Measurements from ENCODE around the gene PAEP.
"Not testable (repeated sequence)": the region's sequence is repeated elsewhere in the genome, so short reads cannot be mapped to it uniquely, and the experiment has no call there.

PAEP gene

GRCh38 chr9:135561391-135562234 lies at the start of gene PAEP:
PAEP (plus strand) TSS chr9:135561756.
- DNase-seq (ENCODE audit: low read depth in 4 of 4, low spot score in 1 of 4) = no peak

- no peak for DNase-seq (ENCODE audit: low read depth in 4 of 4, low spot score in 1 of 4)
Observed at GRCh38 chr9:135512241-135512603, 49.3 kb upstream of the PAEP start.

GRCh38 chr9:135512904-135513303 lies 48.7 kb upstream of the PAEP start:
- no peak for DNase-seq (ENCODE audit: low read depth in 4 of 4, low spot score in 1 of 4)

- DNase-seq (ENCODE audit: low read depth in 4 of 4, low spot score in 1 of 4) = no peak
Observed at GRCh38 chr9:135513351-135513846, 48.2 kb upstream of the PAEP start.

GRCh38 chr9:135513906-135514305 lies 47.6 kb upstream of the PAEP start:
- DNase-seq (ENCODE audit: low read depth in 4 of 4, low spot score in 1 of 4) = not testable (repeated sequence)

- DNase-seq (ENCODE audit: low read depth in 4 of 4, low spot score in 1 of 4) = no peak
Observed at GRCh38 chr9:135514342-135515082, 47.0 kb upstream of the PAEP start.

GRCh38 chr9:135515083-135515951 lies 46.2 kb upstream of the PAEP start:
- no peak for DNase-seq (ENCODE audit: low read depth in 4 of 4, low spot score in 1 of 4)

- DNase-seq (ENCODE audit: low read depth in 4 of 4, low spot score in 1 of 4) = no peak
Observed at GRCh38 chr9:135516132-135516860, 45.3 kb upstream of the PAEP start.

GRCh38 chr9:135517407-135517822 lies 44.1 kb upstream of the PAEP start:
- no peak for DNase-seq (ENCODE audit: low read depth in 4 of 4, low spot score in 1 of 4)

- DNase-seq (ENCODE audit: low read depth in 4 of 4, low spot score in 1 of 4) = no peak
Observed at GRCh38 chr9:135519179-135519971, 42.2 kb upstream of the PAEP start.

GRCh38 chr9:135520916-135521607 lies 40.5 kb upstream of the PAEP start, which contains the start of gene LCN1:
LCN1 (plus strand) TSS chr9:135521440; CDS start chr9:135521498, 58 bp downstream.
- no peak for DNase-seq (ENCODE audit: low read depth in 4 of 4, low spot score in 1 of 4)

- DNase-seq (ENCODE audit: low read depth in 4 of 4, low spot score in 1 of 4) = no peak
Observed at GRCh38 chr9:135521608-135522095, 39.9 kb upstream of the PAEP start.

- no peak for DNase-seq (ENCODE audit: low read depth in 4 of 4, low spot score in 1 of 4)
Observed at GRCh38 chr9:135522137-135522877, 39.2 kb upstream of the PAEP start.

GRCh38 chr9:135522931-135523330 lies 38.6 kb upstream of the PAEP start:
- DNase-seq (ENCODE audit: low read depth in 4 of 4, low spot score in 1 of 4) = no peak

- no peak for DNase-seq (ENCODE audit: low read depth in 4 of 4, low spot score in 1 of 4)
Observed at GRCh38 chr9:135523521-135524129, 37.9 kb upstream of the PAEP start.

GRCh38 chr9:135524130-135524861 lies 37.3 kb upstream of the PAEP start:
- no peak for DNase-seq (ENCODE audit: low read depth in 4 of 4, low spot score in 1 of 4)
